ENCODE data around the gene CYP2F1. TPM values are rescaled to one million over a fixed set of nuclear protein-coding genes. Genes with fewer than 3 reads are reported as not detected.
A peak's percentile ranks its signal among the peaks of the same experiment; 100 is the strongest.

The CYP2F1 gene
- total and polyA plus RNA-seq, 2 of the 13 experiments (the other 11 are each of a cell fraction or from before 2014, with no cell fraction given), result not detected

DNA sequence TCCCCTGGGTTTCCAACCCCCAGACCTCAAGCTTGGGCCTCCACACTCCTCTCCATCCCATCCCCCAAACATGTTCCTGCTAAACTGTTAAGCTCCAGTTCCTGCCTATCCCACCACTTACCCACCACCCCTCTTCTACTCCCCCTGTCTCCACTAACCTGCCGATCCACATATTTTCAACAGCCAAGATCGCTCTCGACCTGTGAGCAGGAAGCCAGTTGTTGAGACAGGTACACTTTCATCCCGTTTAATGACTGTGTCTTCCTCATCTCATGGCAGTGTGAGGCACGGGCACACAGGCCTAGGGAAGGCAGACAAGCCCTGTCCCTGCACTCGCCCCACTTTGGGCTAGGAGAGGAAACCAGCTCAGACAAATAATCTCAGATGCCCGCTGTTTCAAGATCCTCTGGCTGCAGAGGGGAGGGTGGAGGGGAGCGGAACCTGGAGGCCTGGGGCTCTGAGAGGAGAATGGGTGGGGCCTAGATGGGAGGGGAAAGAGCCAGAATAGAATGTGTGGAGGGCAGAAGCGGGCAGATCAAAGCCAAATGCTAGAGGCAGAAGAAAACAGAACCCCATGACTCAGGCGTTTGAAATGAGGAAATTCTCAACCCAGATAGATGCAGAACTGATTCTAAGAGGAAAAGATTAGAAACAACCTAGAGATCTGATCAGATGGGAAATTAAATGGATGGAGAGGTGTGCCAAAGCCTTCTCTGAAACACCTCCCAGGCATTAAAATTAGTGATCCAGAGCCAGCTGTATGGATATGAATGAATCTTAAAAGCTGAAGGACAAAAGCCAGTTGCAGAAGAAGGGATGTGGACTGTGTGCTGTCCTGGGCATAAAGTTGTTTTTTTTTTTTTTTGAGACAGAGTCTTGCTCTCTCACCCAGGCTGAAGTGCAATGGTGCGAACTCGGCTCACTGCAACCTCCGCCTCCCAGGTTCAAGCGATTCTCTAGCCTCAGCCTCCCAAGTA, 61.9 kb downstream of the CYP2F1 start (continued):
- TF ChIP-seq ZNF33B (CRISPR knock-in tag; IDR thresholded peaks at IDR 0.05), result no peak
- no peak for TF ChIP-seq FOXK2 (IDR thresholded peaks at IDR 0.05)
- TF ChIP-seq ZNF280B (CRISPR knock-in tag; IDR thresholded peaks at IDR 0.05; ENCODE audit: borderline replicate concordance), result no peak
- TF ChIP-seq MEF2D (CRISPR knock-in tag; IDR thresholded peaks at IDR 0.05), result peak; percentile 67; the same call in 1 of the 2 replicates
- TF ChIP-seq ZNF644 (CRISPR knock-in tag; IDR thresholded peaks at IDR 0.05; ENCODE audit: low read depth), result no peak
- TF ChIP-seq MBNL3 (CRISPR knock-in tag; conservative IDR thresholded peaks at IDR 0.05), result no peak
- no peak for TF ChIP-seq ZNF761 (CRISPR knock-in tag; conservative IDR thresholded peaks at IDR 0.05)
- TF ChIP-seq HDAC1 (CRISPR knock-in tag; IDR thresholded peaks at IDR 0.05), result peak; percentile 0; the same call in 1 of the 2 replicates
- peak; percentile 54; the same call in 1 of the 2 replicates for TF ChIP-seq ZFX (CRISPR knock-in tag; IDR thresholded peaks at IDR 0.05; ENCODE audit: low read depth)
- TF ChIP-seq SIX4 (CRISPR knock-in tag; IDR thresholded peaks at IDR 0.05), result peak; percentile 18; the same call in 1 of the 2 replicates
- TF ChIP-seq ZNF17 (CRISPR knock-in tag; IDR thresholded peaks at IDR 0.05), result no peak
- TF ChIP-seq, protein P1, sequence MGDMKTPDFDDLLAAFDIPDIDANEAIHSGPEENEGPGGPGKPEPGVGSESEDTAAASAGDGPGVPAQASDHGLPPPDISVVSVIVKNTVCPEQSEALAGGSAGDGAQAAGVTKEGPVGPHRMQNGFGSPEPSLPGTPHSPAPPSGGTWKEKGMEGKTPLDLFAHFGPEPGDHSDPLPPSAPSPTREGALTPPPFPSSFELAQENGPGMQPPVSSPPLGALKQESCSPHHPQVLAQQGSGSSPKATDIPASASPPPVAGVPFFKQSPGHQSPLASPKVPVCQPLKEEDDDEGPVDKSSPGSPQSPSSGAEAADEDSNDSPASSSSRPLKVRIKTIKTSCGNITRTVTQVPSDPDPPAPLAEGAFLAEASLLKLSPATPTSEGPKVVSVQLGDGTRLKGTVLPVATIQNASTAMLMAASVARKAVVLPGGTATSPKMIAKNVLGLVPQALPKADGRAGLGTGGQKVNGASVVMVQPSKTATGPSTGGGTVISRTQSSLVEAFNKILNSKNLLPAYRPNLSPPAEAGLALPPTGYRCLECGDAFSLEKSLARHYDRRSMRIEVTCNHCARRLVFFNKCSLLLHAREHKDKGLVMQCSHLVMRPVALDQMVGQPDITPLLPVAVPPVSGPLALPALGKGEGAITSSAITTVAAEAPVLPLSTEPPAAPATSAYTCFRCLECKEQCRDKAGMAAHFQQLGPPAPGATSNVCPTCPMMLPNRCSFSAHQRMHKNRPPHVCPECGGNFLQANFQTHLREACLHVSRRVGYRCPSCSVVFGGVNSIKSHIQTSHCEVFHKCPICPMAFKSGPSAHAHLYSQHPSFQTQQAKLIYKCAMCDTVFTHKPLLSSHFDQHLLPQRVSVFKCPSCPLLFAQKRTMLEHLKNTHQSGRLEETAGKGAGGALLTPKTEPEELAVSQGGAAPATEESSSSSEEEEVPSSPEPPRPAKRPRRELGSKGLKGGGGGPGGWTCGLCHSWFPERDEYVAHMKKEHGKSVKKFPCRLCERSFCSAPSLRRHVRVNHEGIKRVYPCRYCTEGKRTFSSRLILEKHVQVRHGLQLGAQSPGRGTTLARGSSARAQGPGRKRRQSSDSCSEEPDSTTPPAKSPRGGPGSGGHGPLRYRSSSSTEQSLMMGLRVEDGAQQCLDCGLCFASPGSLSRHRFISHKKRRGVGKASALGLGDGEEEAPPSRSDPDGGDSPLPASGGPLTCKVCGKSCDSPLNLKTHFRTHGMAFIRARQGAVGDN (CRISPR knock-in tag; IDR thresholded peaks at IDR 0.05), result peak; percentile 49
- TF ChIP-seq ZNF619 (CRISPR knock-in tag; IDR thresholded peaks at IDR 0.05), result no peak
- TF ChIP-seq HNRNPH1 (optimal IDR thresholded peaks at IDR 0.05; ENCODE audit: low read depth, low read length), result no peak
- TF ChIP-seq, protein P2, sequence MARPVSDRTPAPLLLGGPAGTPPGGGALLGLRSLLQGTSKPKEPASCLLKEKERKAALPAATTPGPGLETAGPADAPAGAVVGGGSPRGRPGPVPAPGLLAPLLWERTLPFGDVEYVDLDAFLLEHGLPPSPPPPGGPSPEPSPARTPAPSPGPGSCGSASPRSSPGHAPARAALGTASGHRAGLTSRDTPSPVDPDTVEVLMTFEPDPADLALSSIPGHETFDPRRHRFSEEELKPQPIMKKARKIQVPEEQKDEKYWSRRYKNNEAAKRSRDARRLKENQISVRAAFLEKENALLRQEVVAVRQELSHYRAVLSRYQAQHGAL (CRISPR knock-in tag; IDR thresholded peaks at IDR 0.05; ENCODE audit: not compliant biosample characterization), result no peak
- no peak for TF ChIP-seq ZNF34 (CRISPR knock-in tag; IDR thresholded peaks at IDR 0.05; ENCODE audit: borderline replicate concordance)
- TF ChIP-seq CEBPB (IDR thresholded peaks at IDR 0.05; ENCODE audit: borderline replicate concordance, low read depth, low read length), result no peak
- TF ChIP-seq, protein P3, sequence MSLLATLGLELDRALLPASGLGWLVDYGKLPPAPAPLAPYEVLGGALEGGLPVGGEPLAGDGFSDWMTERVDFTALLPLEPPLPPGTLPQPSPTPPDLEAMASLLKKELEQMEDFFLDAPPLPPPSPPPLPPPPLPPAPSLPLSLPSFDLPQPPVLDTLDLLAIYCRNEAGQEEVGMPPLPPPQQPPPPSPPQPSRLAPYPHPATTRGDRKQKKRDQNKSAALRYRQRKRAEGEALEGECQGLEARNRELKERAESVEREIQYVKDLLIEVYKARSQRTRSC (CRISPR knock-in tag; IDR thresholded peaks at IDR 0.05; ENCODE audit: low read depth), result no peak
- TF ChIP-seq, protein P4, sequence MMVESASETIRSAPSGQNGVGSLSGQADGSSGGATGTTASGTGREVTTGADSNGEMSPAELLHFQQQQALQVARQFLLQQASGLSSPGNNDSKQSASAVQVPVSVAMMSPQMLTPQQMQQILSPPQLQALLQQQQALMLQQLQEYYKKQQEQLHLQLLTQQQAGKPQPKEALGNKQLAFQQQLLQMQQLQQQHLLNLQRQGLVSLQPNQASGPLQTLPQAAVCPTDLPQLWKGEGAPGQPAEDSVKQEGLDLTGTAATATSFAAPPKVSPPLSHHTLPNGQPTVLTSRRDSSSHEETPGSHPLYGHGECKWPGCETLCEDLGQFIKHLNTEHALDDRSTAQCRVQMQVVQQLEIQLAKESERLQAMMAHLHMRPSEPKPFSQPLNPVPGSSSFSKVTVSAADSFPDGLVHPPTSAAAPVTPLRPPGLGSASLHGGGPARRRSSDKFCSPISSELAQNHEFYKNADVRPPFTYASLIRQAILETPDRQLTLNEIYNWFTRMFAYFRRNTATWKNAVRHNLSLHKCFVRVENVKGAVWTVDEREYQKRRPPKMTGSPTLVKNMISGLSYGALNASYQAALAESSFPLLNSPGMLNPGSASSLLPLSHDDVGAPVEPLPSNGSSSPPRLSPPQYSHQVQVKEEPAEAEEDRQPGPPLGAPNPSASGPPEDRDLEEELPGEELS (CRISPR knock-in tag; IDR thresholded peaks at IDR 0.05), result peak; percentile 53
- TF ChIP-seq ZBTB20 (CRISPR knock-in tag; IDR thresholded peaks at IDR 0.05; ENCODE audit: borderline replicate concordance, low read depth), result no peak

Measured in HepG2 (cell line).